Left ventricle myocardium inferior (tissue), 1 donor: ENCODE measurements around the gene USPL1. TPM values are rescaled to one million over a fixed set of nuclear protein-coding genes. Genes with fewer than 3 reads are reported as not detected.
A peak's percentile ranks its signal among the peaks of the same experiment; 100 is the strongest.

Source experiments
- DNase-seq: peaks from one replicate; pipeline ENCODE4 v3.0.0-alpha.2; 2020
- H3K27ac ChIP-seq: fragments of 200-600 bp; replicated peaks from 2 replicates; pipeline ENCODE4 v1.8.0; 2021
- H3K27me3 ChIP-seq: fragments of 200-600 bp; 2 replicates; pipeline ENCODE4 v1.8.0; 2021; ENCODE audit warnings: low read depth
- H3K36me3 ChIP-seq: fragments of 200-600 bp; 2 replicates; pipeline ENCODE4 v1.8.0; 2021
- H3K4me1 ChIP-seq: fragments of 200-600 bp; 2 replicates; pipeline ENCODE4 v1.8.0; 2021
- H3K4me3 ChIP-seq: fragments of 200-600 bp; 2 replicates; pipeline ENCODE4 v1.8.0; 2021; ENCODE audit warnings: mild to moderate bottlenecking, moderate library complexity
- H3K9me3 ChIP-seq: fragments of 200-600 bp; replicated peaks from 2 replicates; pipeline ENCODE4 v1.8.0; 2021
- intact Hi-C: fragments of 100-400 bp; cut with micrococcal nuclease; formaldehyde crosslinking; loops from one replicate; pipeline ENCODE4 v1.11.0; 2022
- total RNA-seq: library from RNA; stranded (reverse); fragmentation: NEBNext Ultra II Directional; extraction: Animal tissue kit (Norgen Biotek cat#: 25700); gene quantifications from one replicate; pipeline ENCODE4 v1.2.1, GENCODE V29; 2021
- TF ChIP-seq, protein P1 (sequence below): fragments of 200-600 bp; IDR thresholded peaks from 2 replicates; pipeline ENCODE4 v1.8.0; 2021; ENCODE audit warnings: antibody characterized with exemption, mild to moderate bottlenecking, borderline replicate concordance
- donor health status: DM: no; HTN: yes; CAD: no; lungs with severe emphysema.

The USPL1 gene
- total RNA-seq, 1 donor from 2014 or later = 9.1 TPM

DNA sequence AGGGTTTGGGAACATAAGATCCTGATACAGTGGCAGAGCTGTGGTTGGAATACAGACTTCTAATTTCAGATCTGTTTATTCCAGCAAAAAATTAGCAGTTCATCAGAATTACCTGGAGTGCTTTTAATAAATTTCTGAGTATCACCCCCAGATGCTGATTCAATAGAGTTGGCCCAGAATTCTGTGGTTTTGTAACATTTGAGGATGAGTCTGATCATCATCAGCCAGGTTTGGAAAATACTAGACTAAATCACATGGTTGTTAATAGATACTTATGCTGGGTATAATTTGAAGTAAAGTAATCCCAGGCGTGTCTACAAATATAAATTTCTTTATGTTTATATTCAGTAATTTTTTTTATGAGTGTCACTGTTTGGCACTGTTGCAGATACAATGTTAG, 4.8 kb downstream of the USPL1 start:
- Histone ChIP-seq H3K4me3 (no peak overlapping the region), H3K36me3 (peaks cover 31% of the 10 kb centered on the region), H3K27me3 (no peaks in the 10 kb centered on the region), H3K4me1 (peaks cover 47% of the 10 kb centered on the region), H3K27ac (no peak overlapping the region), H3K9me3 (no peaks in the 10 kb centered on the region)
- TF ChIP-seq, protein P1, sequence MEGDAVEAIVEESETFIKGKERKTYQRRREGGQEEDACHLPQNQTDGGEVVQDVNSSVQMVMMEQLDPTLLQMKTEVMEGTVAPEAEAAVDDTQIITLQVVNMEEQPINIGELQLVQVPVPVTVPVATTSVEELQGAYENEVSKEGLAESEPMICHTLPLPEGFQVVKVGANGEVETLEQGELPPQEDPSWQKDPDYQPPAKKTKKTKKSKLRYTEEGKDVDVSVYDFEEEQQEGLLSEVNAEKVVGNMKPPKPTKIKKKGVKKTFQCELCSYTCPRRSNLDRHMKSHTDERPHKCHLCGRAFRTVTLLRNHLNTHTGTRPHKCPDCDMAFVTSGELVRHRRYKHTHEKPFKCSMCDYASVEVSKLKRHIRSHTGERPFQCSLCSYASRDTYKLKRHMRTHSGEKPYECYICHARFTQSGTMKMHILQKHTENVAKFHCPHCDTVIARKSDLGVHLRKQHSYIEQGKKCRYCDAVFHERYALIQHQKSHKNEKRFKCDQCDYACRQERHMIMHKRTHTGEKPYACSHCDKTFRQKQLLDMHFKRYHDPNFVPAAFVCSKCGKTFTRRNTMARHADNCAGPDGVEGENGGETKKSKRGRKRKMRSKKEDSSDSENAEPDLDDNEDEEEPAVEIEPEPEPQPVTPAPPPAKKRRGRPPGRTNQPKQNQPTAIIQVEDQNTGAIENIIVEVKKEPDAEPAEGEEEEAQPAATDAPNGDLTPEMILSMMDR = no peak
- intact Hi-C loops = no loop called here
- DNase-seq = no peak

DNA sequence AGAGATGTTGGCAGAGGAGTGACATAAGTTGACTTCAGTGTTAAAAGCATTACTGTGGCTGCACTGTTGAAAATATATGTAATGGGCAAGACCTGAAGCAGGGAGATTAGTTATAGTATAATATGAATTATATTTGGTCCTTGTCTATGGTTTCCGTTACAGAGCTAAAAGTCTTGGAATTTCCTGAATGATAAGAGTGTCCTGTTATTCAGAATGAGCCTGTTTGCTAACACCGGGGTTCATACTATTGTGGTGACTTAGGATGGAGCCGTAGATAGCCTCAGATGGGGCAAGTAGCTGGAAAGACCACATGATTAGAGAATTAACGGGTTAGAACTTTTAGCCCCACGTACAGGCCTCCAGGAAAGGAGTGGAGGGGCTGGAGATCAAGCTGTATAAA, 5.7 kb downstream of the USPL1 start:
- Histone ChIP-seq H3K9me3 (no peaks in the 10 kb centered on the region), H3K36me3 (peaks cover 36% of the 10 kb centered on the region), H3K4me3 (no peak overlapping the region), H3K27ac (peak overlapping the region; percentile 10), H3K27me3 (no peaks in the 10 kb centered on the region), H3K4me1 (peaks cover 41% of the 10 kb centered on the region)
- intact Hi-C loops = no loop called here
- DNase-seq = no peak
- TF ChIP-seq, protein P1 = no peak

- Histone ChIP-seq H3K27ac (no peak overlapping the region), H3K4me3 (no peak overlapping the region), H3K4me1 (peaks cover 38% of the 10 kb centered on the region), H3K27me3 (no peaks in the 10 kb centered on the region), H3K36me3 (peaks cover 49% of the 10 kb centered on the region), H3K9me3 (no peaks in the 10 kb centered on the region)
- DNase-seq = no peak
- TF ChIP-seq, protein P1 = no peak
- intact Hi-C loops = no loop called here
Measured at GRCh38 chr13:30624630-30625029, 6.9 kb downstream of the USPL1 start.

DNA sequence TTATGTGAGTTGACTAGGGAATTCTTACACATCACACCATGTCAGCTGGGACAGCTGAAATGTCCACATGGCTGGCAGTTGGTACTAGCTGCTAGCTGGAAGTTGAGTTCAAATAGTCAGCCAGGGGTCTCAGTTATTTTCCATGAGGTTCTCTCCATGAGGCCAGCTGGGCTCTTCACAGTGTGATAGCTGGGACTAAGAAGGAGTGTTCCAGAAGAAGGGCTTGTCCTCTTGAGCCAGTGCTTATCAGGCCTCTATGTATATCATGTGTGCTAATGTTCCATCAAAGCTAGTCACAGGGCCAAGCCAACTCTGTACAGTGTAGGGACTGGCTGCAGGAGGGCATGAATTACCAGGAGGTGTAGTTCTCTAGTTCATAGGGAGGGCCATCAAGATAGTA, 11.8 kb downstream of the USPL1 start:
- Histone ChIP-seq H3K27ac (peak overlapping the region; percentile 49), H3K4me3 (no peak overlapping the region), H3K4me1 (peaks cover 17% of the 10 kb centered on the region), H3K9me3 (no peaks in the 10 kb centered on the region), H3K36me3 (peaks cover 68% of the 10 kb centered on the region), H3K27me3 (no peaks in the 10 kb centered on the region)
- intact Hi-C loops = no loop called here
- TF ChIP-seq, protein P1 = no peak
- DNase-seq = no peak

DNA sequence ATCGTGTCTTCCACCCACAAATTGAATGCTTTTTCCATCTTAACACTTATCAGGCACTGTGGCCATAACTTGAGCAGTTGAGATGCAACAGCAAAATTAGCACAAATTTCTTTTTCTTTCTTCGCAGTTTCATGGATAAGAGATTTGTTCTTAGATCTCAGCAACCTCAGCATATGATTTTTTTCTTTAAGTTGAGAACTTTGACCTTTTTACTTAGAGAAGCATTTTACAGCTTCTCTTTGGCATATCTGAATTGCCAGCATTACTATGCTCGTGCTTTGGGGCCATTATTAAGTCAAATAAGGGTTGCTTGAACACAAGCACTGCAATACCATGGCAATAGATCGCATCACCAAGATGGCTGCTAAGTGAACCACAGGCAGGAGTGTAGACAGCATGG, 16.1 kb downstream of the USPL1 start:
- intact Hi-C loops = no loop called here
- DNase-seq = no peak
- peaks cover 35% of the 10 kb centered on the region for H3K4me1 ChIP-seq
- TF ChIP-seq, protein P1 = no peak
- H3K27ac ChIP-seq = no peak overlapping the region
- no peaks in the 10 kb centered on the region for H3K27me3 ChIP-seq
- H3K36me3 ChIP-seq = peaks cover 56% of the 10 kb centered on the region
- no peak overlapping the region for H3K4me3 ChIP-seq
- no peaks in the 10 kb centered on the region for H3K9me3 ChIP-seq

DNA sequence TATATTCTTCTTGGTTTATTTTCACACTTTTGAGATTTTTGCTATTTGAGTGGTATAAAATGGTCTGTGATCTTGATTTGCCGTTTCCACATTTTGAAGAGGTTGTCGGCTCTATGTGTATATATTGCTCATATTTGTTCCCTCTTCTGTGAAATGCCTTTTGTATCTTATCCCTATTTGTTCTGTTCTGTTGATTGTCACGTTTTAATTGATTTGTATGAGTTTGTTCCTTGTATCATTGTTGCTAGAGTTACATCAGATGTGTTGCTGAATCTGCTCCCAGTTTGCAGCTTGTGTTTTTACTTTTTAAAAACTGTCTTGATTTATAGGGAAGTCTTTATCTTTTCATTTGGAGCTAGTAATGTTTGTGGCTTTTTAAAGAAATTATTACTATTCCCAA, 17.1 kb downstream of the USPL1 start:
- intact Hi-C loops = no loop called here
- TF ChIP-seq, protein P1 = no peak
- no peak overlapping the region for H3K4me3 ChIP-seq
- H3K9me3 ChIP-seq = no peaks in the 10 kb centered on the region
- H3K27ac ChIP-seq = no peak overlapping the region
- H3K36me3 ChIP-seq = peaks cover 51% of the 10 kb centered on the region
- H3K27me3 ChIP-seq = no peaks in the 10 kb centered on the region
- DNase-seq = no peak
- H3K4me1 ChIP-seq = peaks cover 25% of the 10 kb centered on the region
